GM12878 (cell line): ENCODE results near the gene RSBN1L. TPM values are rescaled to one million over a fixed set of nuclear protein-coding genes. Genes with fewer than 3 reads are reported as not detected.

Source experiments
- ATAC-seq: fragments of 200-7000 bp; cut with Tn5 transposase; 3 replicates; pipeline ENCODE4 v1.9.1; 2020; ENCODE audit warnings: mild to moderate bottlenecking, moderate library complexity
- BruUV-seq: library from RNA; stranded (reverse); fragments of 400-500 nt; replicated peaks from 2 replicates; lab custom pipeline; 2021; lab: Mats Ljungman, UMichigan
- CTCF ChIA-PET: fragments of 300-600 bp; sonication (Branson Sonifier 250); formaldehyde crosslinking; extraction: SDS; loops from one replicate; lab custom pipeline; 2021; ENCODE audit warnings: inconsistent platforms; lab: Yijun Ruan, JAX
- POLR2A ChIA-PET: fragments of 350-600 bp; formaldehyde crosslinking; extraction: SDS; loops from one replicate; lab custom pipeline; 2021; ENCODE audit warnings: inconsistent platforms; lab: Charles Lee
- RAD21 ChIA-PET: fragments of 300-600 bp; sonication (Branson Sonifier 250); formaldehyde crosslinking; loops from one replicate; lab custom pipeline; 2023; ENCODE audit warnings: antibody characterized with exemption; ENCODE audit not compliant: unreplicated experiment; lab: Charles Lee
- SMC1A ChIA-PET: fragments of 300-600 bp; sonication (Branson Sonifier 250); formaldehyde crosslinking; loops from one replicate; lab custom pipeline; 2023; ENCODE audit not compliant: unreplicated experiment, uncharacterized antibody; lab: Charles Lee
- DNase-seq: peaks from one replicate; pipeline ENCODE4 v3.0.0-alpha.2; 2011; ENCODE audit warnings: low read depth, low spot score
- FAIRE-seq: peaks from 3 replicates; lab custom pipeline; 2011; peaks lifted over from hg19 to GRCh38; lab: Jason Lieb, UNC
- H2AFZ ChIP-seq: 2 replicates; pipeline ENCODE4 v1.6.0; 2011; ENCODE audit warnings: low read depth, low read length, control low read depth; ENCODE audit not compliant: control insufficient read depth
- H3K27ac ChIP-seq: 2 replicates; pipeline ENCODE4 v1.5.1; 2011; ENCODE audit warnings: control low read depth; ENCODE audit not compliant: control insufficient read depth, insufficient read depth
- H3K27me3 ChIP-seq, 2 experiments: replicated peaks in 1 of 2; 2 replicates each; pipeline versions ENCODE4 v1.6.0 to v1.6.1; 2011; ENCODE audit warnings: low read length in 1 of 2; ENCODE audit not compliant: control insufficient read depth in 2 of 2, insufficient read depth in 2 of 2
- H3K36me3 ChIP-seq, 2 experiments: 2 replicates each; pipeline ENCODE4 v1.5.1; 2011; ENCODE audit warnings: low read length in 1 of 2; ENCODE audit not compliant: control insufficient read depth in 2 of 2, insufficient read depth in 2 of 2
- H3K4me1 ChIP-seq: 2 replicates; pipeline ENCODE4 v1.6.1; 2011; ENCODE audit warnings: mild to moderate bottlenecking, low read length, moderate library complexity, mixed read lengths; ENCODE audit not compliant: control insufficient read depth, insufficient read depth
- H3K4me2 ChIP-seq: 2 replicates; pipeline ENCODE4 v1.6.0; 2011; ENCODE audit warnings: control low read depth; ENCODE audit not compliant: control insufficient read depth, insufficient read depth
- H3K4me3 ChIP-seq: fragments of 200-600 bp; sonication (generic); 2 replicates; pipeline ENCODE4 v1.5.1; 2016
- H3K79me2 ChIP-seq: 2 replicates; pipeline ENCODE4 v1.6.0; 2011; ENCODE audit warnings: low read length; ENCODE audit not compliant: control insufficient read depth, insufficient read depth
- H3K9ac ChIP-seq: 2 replicates; pipeline ENCODE4 v1.8.0; 2011; ENCODE audit warnings: low read length, control low read depth, mixed read lengths; ENCODE audit not compliant: control insufficient read depth, insufficient read depth
- H3K9me3 ChIP-seq: replicated peaks from 3 replicates; pipeline ENCODE4 v1.5.1; 2011; ENCODE audit warnings: mild to moderate bottlenecking, low read length; ENCODE audit not compliant: control insufficient read depth, insufficient read depth
- H4K20me1 ChIP-seq: 2 replicates; pipeline ENCODE4 v1.6.0; 2011; ENCODE audit not compliant: control insufficient read depth, insufficient read depth
- FOS ChIP-seq: IDR thresholded peaks from 3 replicates; pipeline ENCODE4 v1.6.1; 2011; ENCODE audit warnings: borderline replicate concordance; ENCODE audit not compliant: insufficient read length; ENCODE audit errors: extremely low read depth
- GATAD2B ChIP-seq: fragments of 450-650 bp; conservative IDR thresholded peaks from 2 replicates; pipeline ENCODE4 v1.6.1; 2017; ENCODE audit warnings: low read depth, mild to moderate bottlenecking, moderate library complexity
- MEF2B ChIP-seq: fragments of 450-650 bp; IDR thresholded peaks from 2 replicates; pipeline ENCODE4 v1.6.1; 2018; ENCODE audit warnings: mild to moderate bottlenecking, moderate library complexity; ENCODE audit not compliant: partially characterized antibody, poor library complexity, severe bottlenecking
- MTA3 ChIP-seq: IDR thresholded peaks from 2 replicates; pipeline ENCODE4 v1.6.1; 2012; ENCODE audit warnings: low read length, inconsistent platforms, borderline replicate concordance
- SIX5 ChIP-seq: IDR thresholded peaks from 2 replicates; pipeline ENCODE4 v1.6.1; 2011; ENCODE audit warnings: mild to moderate bottlenecking, low read depth, low read length, moderate library complexity; ENCODE audit not compliant: severe bottlenecking
- SKIL ChIP-seq: fragments of 450-650 bp; IDR thresholded peaks from 2 replicates; pipeline ENCODE4 v1.6.1; 2017; ENCODE audit warnings: mild to moderate bottlenecking, low read depth, inconsistent platforms; ENCODE audit not compliant: poor library complexity, severe bottlenecking
- SP1 ChIP-seq: IDR thresholded peaks from one replicate; pipeline ENCODE4 v1.6.1; 2011; ENCODE audit warnings: low read depth, low read length
- SRF ChIP-seq, 2 experiments: IDR thresholded peaks; 2 replicates each; pipeline ENCODE4 v1.6.1; 2011; ENCODE audit warnings: low read depth in 2 of 2, low read length in 2 of 2, mild to moderate bottlenecking in 1 of 2, moderate library complexity in 1 of 2
- TAF1 ChIP-seq: IDR thresholded peaks from 2 replicates; pipeline ENCODE4 v1.6.1; 2011; ENCODE audit warnings: mild to moderate bottlenecking, low read depth, low read length, borderline replicate concordance
- USF2 ChIP-seq: IDR thresholded peaks from 2 replicates; pipeline ENCODE4 v1.6.1; 2011; ENCODE audit warnings: low read depth, low read length, improper control_type of control experiment, borderline replicate concordance
- WGBS: methylation state at CpG from one replicate; pipeline ENCODE4 v1.1.6; 2016; ENCODE audit warnings: low lambda C conversion rate; ENCODE audit not compliant: insufficient replicate concordance, insufficient coverage; ENCODE audit errors: missing lambda C conversion rate; 5-methylcytosine and 5-hydroxymethylcytosine counted together
- in situ Hi-C: fragments of 300-500 bp; cut with MboI; formaldehyde crosslinking; loops from 9 replicates; pipeline ENCODE4 v1.14.3; 2018; ENCODE audit warnings: mixed read lengths
- intact Hi-C: fragments of 100-400 bp; cut with micrococcal nuclease; formaldehyde crosslinking; loops from one replicate; pipeline ENCODE4 v1.14.2; 2022; ENCODE audit not compliant: unreplicated experiment
- polyA plus RNA-seq, 11 experiments: library from polyadenylated mRNA; depleted of rRNA in 4 of 11; unstranded in 6 of 11; stranded (reverse) in 5 of 11; fragments of >200 nt; fragmentation: Nextera tagmentation in 4 of 11; fragmentation: Illumina TruSeq in 1 of 11; extraction: Ambion mirVana in 4 of 11; extraction: Trizol in 1 of 11; gene quantifications; 1 replicate in 1 of 11; 2 replicates in 10 of 11; pipeline versions ENCODE4 v1.2.1 to v1.2.3, GENCODE V29; 2011 to 2016; ENCODE audit warnings: inconsistent platforms in 2 of 11, missing spikeins in 2 of 11, low read depth in 1 of 11
- total RNA-seq, 4 experiments: library from RNA; depleted of rRNA in 3 of 4; stranded (reverse); fragments of >200 nt in 3 of 4; fragmentation: Illumina TruSeq in 1 of 4; extraction: Trizol in 1 of 4; gene quantifications; 2 replicates each; pipeline versions ENCODE4 v1.2.1 to v1.2.3, GENCODE V29; 2013 to 2021
- TF ChIP-seq, protein P1 (sequence below): fragments of 450-650 bp; IDR thresholded peaks from 2 replicates; pipeline ENCODE4 v1.6.1; 2017; ENCODE audit warnings: borderline replicate concordance

The RSBN1L gene
- total and polyA plus RNA-seq, 10 of the 15 experiments (the other 5 are each of a cell fraction or from before 2014, with no cell fraction given), result 4.5 to 23.7 (median 10.3) TPM

DNA sequence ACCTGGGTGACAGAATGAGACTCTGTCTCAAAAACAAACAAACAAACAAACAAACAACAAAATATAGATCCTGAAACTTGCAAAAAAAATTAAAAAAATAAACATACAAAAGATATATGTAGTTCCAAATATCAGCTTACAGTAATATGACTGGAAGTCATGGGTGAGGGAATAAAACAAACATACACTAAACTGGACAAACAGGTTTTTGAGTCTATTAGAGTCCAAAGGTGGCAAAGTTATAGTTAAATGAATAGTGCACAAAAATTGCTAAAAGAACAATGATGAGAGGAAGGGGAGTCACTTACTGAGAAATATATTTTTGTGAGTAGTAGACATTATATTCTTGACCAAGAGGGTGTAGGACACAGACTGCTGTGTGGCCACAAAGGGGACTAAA lies 16.7 kb upstream of the RSBN1L start:
- ChIA-PET RAD21 (interaction anchor here (0.7 kb wide), 1 partner anchor 668 kb away, joined by 3 read pairs; no protein-coding TSS in a partner anchor), POLR2A (interaction anchor here (0.7 kb wide), 1 partner anchor 15 kb away, joined by 3 read pairs; no protein-coding TSS in a partner anchor), CTCF (interaction anchor here (0.5 to 0.8 kb wide), 2 partner anchors 21 to 636 kb away, joined by 3 read pairs; no protein-coding TSS in a partner anchor), SMC1A (no interaction called here)
- BruUV-seq, result no TSS peak
- H3K79me2 ChIP-seq, result no peaks in the 10 kb centered on the region
- no peak overlapping the region for H3K4me2 ChIP-seq
- DNase-seq (no peak), ATAC-seq (no peak), FAIRE-seq (no peak)
- no peak overlapping the region for H2AFZ ChIP-seq
- in situ Hi-C loops, result no loop called here
- H3K27me3 ChIP-seq, result no peaks in the 10 kb centered on the region
- TF ChIP-seq SKIL, result no peak
- TF ChIP-seq MEF2B, result no peak
- no peak overlapping the region for H3K27ac ChIP-seq
- H3K9me3 ChIP-seq, result no peaks in the 10 kb centered on the region
- no peaks in the 10 kb centered on the region for H3K4me1 ChIP-seq
- intact Hi-C loops, result no loop called here
- no peaks in the 10 kb centered on the region for H3K36me3 ChIP-seq
- H3K4me3 ChIP-seq, result no peak overlapping the region
- H4K20me1 ChIP-seq, result no peaks in the 10 kb centered on the region
- no peak overlapping the region for H3K9ac ChIP-seq

DNA sequence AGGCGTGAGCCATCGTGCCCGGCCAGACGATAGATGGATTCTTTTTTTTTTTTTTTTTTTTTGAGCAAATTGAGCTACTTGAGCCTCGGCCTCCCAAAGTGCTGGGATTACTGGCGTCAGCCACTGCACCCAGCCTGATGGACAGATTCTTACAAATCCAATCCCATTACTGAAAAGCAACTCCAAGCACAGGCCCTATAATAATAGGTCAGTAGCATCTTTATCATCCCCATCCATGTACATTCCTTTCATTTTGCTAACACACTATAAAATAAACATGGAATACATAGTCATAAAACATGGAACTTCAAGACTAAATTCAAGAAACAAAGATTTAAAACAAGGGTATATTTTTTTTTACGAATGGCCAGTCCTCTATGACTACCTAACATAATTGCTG lies 16.0 kb upstream of the RSBN1L start:
- no peak for FAIRE-seq
- no peak overlapping the region for H2AFZ ChIP-seq
- H3K4me1 ChIP-seq, result no peaks in the 10 kb centered on the region
- no peak overlapping the region for H3K27ac ChIP-seq
- SMC1A ChIA-PET, result interaction anchor here (0.6 kb wide), 1 partner anchor 260 kb away, joined by 3 read pairs; no protein-coding TSS in a partner anchor
- H3K9me3 ChIP-seq, result no peaks in the 10 kb centered on the region
- RAD21 ChIA-PET, result interaction anchor here (0.5 to 0.6 kb wide), 2 partner anchors 21 to 271 kb away, joined by 3 read pairs; no protein-coding TSS in a partner anchor
- DNase-seq, result no peak
- 100% methylated on average over 3 of the region's 7 CpGs for WGBS
- no peaks in the 10 kb centered on the region for H4K20me1 ChIP-seq
- no peak overlapping the region for H3K9ac ChIP-seq
- ATAC-seq, result no peak
- CTCF ChIA-PET, result interaction anchor here (0.5 to 0.8 kb wide), 2 partner anchors 21 to 636 kb away, joined by 3 read pairs; no protein-coding TSS in a partner anchor
- intact Hi-C loops, result no loop called here
- H3K4me3 ChIP-seq, result no peak overlapping the region
- no peaks in the 10 kb centered on the region for H3K27me3 ChIP-seq
- H3K36me3 ChIP-seq, result no peaks in the 10 kb centered on the region
- BruUV-seq, result no TSS peak
- POLR2A ChIA-PET, result interaction anchor here (0.6 to 0.7 kb wide), 3 partner anchors 15 to 284 kb away, joined by 3 read pairs; no protein-coding TSS in a partner anchor
- no peaks in the 10 kb centered on the region for H3K79me2 ChIP-seq
- H3K4me2 ChIP-seq, result no peak overlapping the region
- in situ Hi-C loops, result no loop called here
- TF ChIP-seq MTA3 (no peak), GATAD2B (no peak), SIX5 (no peak), SP1 (no peak), USF2 (no peak), FOS (no peak), TAF1 (no peak), SRF (IDR thresholded peaks at IDR 0.05; ENCODE audit: low read depth in 2 of 2, low read length in 2 of 2) (no peak)
- TF ChIP-seq, protein P1, sequence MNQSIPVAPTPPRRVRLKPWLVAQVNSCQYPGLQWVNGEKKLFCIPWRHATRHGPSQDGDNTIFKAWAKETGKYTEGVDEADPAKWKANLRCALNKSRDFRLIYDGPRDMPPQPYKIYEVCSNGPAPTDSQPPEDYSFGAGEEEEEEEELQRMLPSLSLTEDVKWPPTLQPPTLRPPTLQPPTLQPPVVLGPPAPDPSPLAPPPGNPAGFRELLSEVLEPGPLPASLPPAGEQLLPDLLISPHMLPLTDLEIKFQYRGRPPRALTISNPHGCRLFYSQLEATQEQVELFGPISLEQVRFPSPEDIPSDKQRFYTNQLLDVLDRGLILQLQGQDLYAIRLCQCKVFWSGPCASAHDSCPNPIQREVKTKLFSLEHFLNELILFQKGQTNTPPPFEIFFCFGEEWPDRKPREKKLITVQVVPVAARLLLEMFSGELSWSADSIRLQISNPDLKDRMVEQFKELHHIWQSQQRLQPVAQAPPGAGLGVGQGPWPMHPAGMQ, result no peak
